ENCODE measurements around the gene MS4A1.
"Not testable (repeated sequence)": the region's sequence is repeated elsewhere in the genome, so short reads cannot be mapped to it uniquely, and the experiment has no call there.

The MS4A1 gene

GRCh38 chr11:60431251-60431650 lies 24.4 kb upstream of the MS4A1 start:
- TF ChIP-seq MAX (IDR thresholded peaks at IDR 0.05; ENCODE audit: low read depth, low read length) (no peak), MYC (IDR thresholded peaks at IDR 0.05; ENCODE audit: low read depth, low read length) (no peak), CTCF (IDR thresholded peaks at IDR 0.05; ENCODE audit: low read depth, low read length) (no peak), POLR2A (IDR thresholded peaks at IDR 0.05; ENCODE audit: extremely low read depth, insufficient read length) (no peak)
- no peak for DNase-seq (ENCODE audit: low read depth)
- no peak overlapping the region for H3K4me3 ChIP-seq (ENCODE audit: low read depth, low read length)

- no peak for TF ChIP-seq MAX (IDR thresholded peaks at IDR 0.05; ENCODE audit: low read depth, low read length)
- TF ChIP-seq CTCF (IDR thresholded peaks at IDR 0.05; ENCODE audit: low read depth, low read length): no peak
- no peak for TF ChIP-seq POLR2A (IDR thresholded peaks at IDR 0.05; ENCODE audit: extremely low read depth, insufficient read length)
- TF ChIP-seq MYC (IDR thresholded peaks at IDR 0.05; ENCODE audit: low read depth, low read length): no peak
- DNase-seq (ENCODE audit: low read depth): no peak
- no peak overlapping the region for H3K4me3 ChIP-seq (ENCODE audit: low read depth, low read length)
Measured at GRCh38 chr11:60433401-60433800, 22.2 kb upstream of the MS4A1 start.

- DNase-seq (ENCODE audit: low read depth): no peak
- H3K4me3 ChIP-seq (ENCODE audit: low read depth, low read length): no peak overlapping the region
- TF ChIP-seq CTCF (IDR thresholded peaks at IDR 0.05; ENCODE audit: low read depth, low read length) (no peak), MYC (IDR thresholded peaks at IDR 0.05; ENCODE audit: low read depth, low read length) (no peak), MAX (IDR thresholded peaks at IDR 0.05; ENCODE audit: low read depth, low read length) (no peak), POLR2A (IDR thresholded peaks at IDR 0.05; ENCODE audit: extremely low read depth, insufficient read length) (no peak)
Measured at GRCh38 chr11:60447070-60447469, 8.6 kb upstream of the MS4A1 start.

- DNase-seq (ENCODE audit: low read depth): no peak
- no peak for TF ChIP-seq POLR2A (IDR thresholded peaks at IDR 0.05; ENCODE audit: extremely low read depth, insufficient read length)
- no peak for TF ChIP-seq MYC (IDR thresholded peaks at IDR 0.05; ENCODE audit: low read depth, low read length)
- TF ChIP-seq MAX (IDR thresholded peaks at IDR 0.05; ENCODE audit: low read depth, low read length): no peak
- no peak for TF ChIP-seq CTCF (IDR thresholded peaks at IDR 0.05; ENCODE audit: low read depth, low read length)
- H3K4me3 ChIP-seq (ENCODE audit: low read depth, low read length): no peak overlapping the region
Measured at GRCh38 chr11:60447846-60448245, 7.8 kb upstream of the MS4A1 start.

- DNase-seq (ENCODE audit: low read depth); H3K4me3 ChIP-seq (ENCODE audit: low read depth, low read length): not testable (repeated sequence)
Measured at GRCh38 chr11:60451185-60451584, 4.5 kb upstream of the MS4A1 start.

GRCh38 chr11:60454212-60454611 lies 1.4 kb upstream of the MS4A1 start:
- H3K4me3 ChIP-seq (ENCODE audit: low read depth, low read length): no peak overlapping the region

More at GRCh38 chr11:60454212-60454611, 1.4 kb upstream of the MS4A1 start:
- no peak for TF ChIP-seq POLR2A (IDR thresholded peaks at IDR 0.05; ENCODE audit: extremely low read depth, insufficient read length)
- TF ChIP-seq CTCF (IDR thresholded peaks at IDR 0.05; ENCODE audit: low read depth, low read length): no peak
- no peak for TF ChIP-seq MAX (IDR thresholded peaks at IDR 0.05; ENCODE audit: low read depth, low read length)
- no peak for TF ChIP-seq MYC (IDR thresholded peaks at IDR 0.05; ENCODE audit: low read depth, low read length)
- no peak for DNase-seq (ENCODE audit: low read depth)

Measured in NB4 (cell line).